AG10803 (cell line): ENCODE measurements around the gene WAC.
"Not testable (repeated sequence)": the region's sequence is repeated elsewhere in the genome, so short reads cannot be mapped to it uniquely, and the experiment has no call there.

Source experiments
- DNase-seq: peaks from one replicate; pipeline ENCODE4 v3.0.0; 2010; ENCODE audit warnings: low read depth
- H3K4me3 ChIP-seq: 2 replicates; pipeline ENCODE4 v1.5.1; 2011; ENCODE audit warnings: mild to moderate bottlenecking, low read length, control low read depth
- TF ChIP-seq, protein P1 (sequence below): conservative IDR thresholded peaks from 2 replicates; pipeline ENCODE4 v1.5.1; 2011; ENCODE audit warnings: mild to moderate bottlenecking, low read length, control low read depth, inconsistent platforms

Gene WAC

DNA sequence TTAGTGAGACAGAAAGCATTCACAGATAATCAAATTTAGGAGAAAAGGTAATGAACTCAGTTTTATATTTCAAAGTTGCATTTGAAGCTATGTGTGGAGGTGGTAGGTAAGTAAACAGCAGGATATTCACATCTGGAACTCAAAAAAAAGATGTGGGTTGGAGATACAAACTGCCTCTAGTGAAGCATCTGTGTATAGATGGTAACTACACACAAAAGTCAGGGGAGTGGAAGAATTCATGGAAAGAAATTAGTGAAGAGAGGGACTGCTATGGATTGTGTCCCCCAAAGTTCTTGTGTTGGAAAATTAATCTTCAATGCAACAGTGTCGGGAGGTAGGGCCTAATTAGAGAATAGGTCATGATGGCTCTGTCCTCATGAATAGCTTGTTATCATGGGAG lies 18.3 kb upstream of the WAC start:
- H3K4me3 ChIP-seq, result no peak overlapping the region
- TF ChIP-seq, protein P1, sequence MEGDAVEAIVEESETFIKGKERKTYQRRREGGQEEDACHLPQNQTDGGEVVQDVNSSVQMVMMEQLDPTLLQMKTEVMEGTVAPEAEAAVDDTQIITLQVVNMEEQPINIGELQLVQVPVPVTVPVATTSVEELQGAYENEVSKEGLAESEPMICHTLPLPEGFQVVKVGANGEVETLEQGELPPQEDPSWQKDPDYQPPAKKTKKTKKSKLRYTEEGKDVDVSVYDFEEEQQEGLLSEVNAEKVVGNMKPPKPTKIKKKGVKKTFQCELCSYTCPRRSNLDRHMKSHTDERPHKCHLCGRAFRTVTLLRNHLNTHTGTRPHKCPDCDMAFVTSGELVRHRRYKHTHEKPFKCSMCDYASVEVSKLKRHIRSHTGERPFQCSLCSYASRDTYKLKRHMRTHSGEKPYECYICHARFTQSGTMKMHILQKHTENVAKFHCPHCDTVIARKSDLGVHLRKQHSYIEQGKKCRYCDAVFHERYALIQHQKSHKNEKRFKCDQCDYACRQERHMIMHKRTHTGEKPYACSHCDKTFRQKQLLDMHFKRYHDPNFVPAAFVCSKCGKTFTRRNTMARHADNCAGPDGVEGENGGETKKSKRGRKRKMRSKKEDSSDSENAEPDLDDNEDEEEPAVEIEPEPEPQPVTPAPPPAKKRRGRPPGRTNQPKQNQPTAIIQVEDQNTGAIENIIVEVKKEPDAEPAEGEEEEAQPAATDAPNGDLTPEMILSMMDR, result no peak
- no peak for DNase-seq

- no peak overlapping the region for H3K4me3 ChIP-seq
- TF ChIP-seq, protein P1, result no peak
- DNase-seq, result no peak
Measured at GRCh38 chr10:28520346-28520745, 12.6 kb upstream of the WAC start.

- DNase-seq, result peak; percentile 70
- not testable (repeated sequence) for H3K4me3 ChIP-seq
Measured at GRCh38 chr10:28520828-28521227, 12.1 kb upstream of the WAC start.

DNA sequence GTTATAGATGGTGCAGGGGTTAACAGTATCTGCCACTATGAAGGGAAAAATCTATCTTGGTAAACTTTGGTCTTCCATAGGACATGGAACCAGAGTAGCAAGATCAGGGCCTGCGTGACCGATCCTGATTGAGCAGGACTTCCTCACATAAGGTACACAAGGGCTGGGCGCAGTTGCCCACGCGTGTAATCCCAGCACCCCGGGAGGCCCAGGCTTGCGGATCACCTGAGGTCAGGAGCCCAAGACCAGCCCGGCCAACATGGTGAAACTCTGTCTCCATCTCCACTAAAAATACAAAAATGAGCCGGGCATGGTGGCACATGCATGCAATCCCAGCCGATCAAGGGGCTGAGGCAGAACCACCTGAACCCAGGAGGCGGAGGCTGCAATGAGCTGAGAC lies 11.0 kb upstream of the WAC start:
- not testable (repeated sequence) for DNase-seq, H3K4me3 ChIP-seq

DNA sequence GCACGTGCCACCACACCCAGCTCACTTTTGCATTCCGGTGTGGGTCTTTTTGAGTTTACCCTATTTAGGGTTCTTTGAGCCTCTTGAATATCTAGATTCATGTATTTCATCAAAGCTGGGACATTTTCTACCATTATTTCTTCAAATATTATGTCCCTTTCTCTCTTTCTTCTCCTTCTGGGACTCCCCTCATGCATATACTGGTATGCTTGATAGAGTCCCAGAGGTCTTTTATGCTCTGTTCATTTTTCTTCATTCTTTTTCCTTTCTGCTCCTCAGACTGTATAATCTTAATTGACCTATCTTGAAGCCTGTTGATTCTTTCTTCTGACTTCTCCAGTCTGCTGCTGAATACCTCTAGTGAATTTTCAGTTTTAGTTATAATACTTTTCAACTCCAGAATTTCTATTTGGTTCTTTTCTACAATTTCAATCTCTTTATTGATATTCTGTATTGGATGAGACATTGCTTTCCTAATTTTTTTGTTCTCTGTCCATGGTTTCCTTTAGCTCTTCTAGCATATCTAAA lies 9.1 kb upstream of the WAC start:
- TF ChIP-seq, protein P1, result no peak
- H3K4me3 ChIP-seq, result no peak overlapping the region
- DNase-seq, result no peak

DNA sequence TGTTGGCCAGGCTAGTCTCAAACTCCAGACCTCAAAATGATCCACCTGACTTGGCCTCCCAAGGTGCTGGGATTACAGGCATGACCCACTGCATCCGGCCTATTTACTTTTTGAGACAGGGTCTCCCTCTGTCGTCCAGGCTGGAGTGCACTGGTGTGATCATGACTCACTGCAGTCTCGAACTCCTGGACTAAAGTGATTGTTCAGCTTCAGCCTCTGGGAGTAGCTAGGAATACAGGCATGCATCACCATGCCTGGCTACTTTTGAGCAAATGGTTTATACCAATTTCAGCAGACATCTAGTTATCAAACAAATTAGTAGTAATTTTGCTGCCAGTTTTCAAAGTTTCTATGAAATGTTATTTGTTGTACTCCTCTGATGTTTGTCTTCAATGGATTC lies 2.2 kb upstream of the WAC start:
- peak overlapping the region; percentile 67; the same call in 1 of the 2 replicates for H3K4me3 ChIP-seq
- TF ChIP-seq, protein P1, result no peak
- peak; percentile 8 for DNase-seq

- DNase-seq, result no peak
- peak overlapping the region; percentile 67 for H3K4me3 ChIP-seq
- TF ChIP-seq, protein P1, result no peak
Measured at GRCh38 chr10:28533186-28533564, 257 bp downstream of the WAC start.

DNA sequence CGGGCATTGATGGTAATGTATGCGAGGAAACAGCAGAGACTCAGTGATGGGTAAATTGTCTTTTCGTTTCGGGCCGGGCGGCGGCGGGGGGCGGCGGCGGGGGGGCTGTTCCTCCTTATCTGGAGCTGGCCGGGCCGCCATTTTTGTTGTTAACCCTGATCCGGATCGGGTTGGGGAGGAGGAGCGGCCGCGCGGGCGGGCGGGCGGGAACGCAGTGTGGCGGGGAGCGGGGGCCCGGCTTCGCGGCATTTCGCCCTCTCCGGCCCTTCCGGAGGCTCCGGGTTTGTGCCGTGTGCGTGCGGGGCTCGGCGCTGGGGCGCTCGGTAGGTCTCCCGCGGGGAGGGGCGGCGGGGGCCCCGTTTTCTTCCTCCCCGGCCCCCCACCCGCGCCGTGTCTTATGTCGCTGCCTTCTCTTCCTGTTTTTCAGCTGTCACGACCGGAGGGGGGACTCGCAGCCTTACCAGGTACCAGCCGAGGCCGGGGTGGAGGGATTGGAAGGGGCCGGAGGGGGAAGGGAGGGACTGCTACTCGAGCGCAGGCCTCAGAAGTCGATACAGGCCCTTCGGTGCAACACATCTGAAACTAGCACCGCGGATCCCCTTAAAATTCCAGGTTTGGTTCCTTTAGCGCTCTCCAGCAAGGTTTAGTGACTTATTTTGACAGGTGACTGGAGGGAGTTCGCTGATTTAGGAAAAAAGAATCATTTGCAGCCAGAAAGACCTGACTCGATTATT lies 820 bp downstream of the WAC start:
- TF ChIP-seq, protein P1, result no peak
- H3K4me3 ChIP-seq, result peak overlapping the region; percentile 67
- peak; percentile 33 for DNase-seq
